BE2C (cell line): ENCODE results near the gene PARVA.
A peak's percentile ranks its signal among the peaks of the same experiment; 100 is the strongest.
"Not testable (repeated sequence)": the region's sequence is repeated elsewhere in the genome, so short reads cannot be mapped to it uniquely, and the experiment has no call there.

Source experiments
- DNase-seq: peaks from one replicate; pipeline ENCODE4 v3.0.0-alpha.2; 2020
- H3K27me3 ChIP-seq: fragments of 250-450 bp; sonication (Bioruptor Pico); 2 replicates; pipeline ENCODE4 v1.5.1; 2020; ENCODE audit warnings: mild to moderate bottlenecking
- H3K36me3 ChIP-seq: fragments of 250-450 bp; sonication (Bioruptor Pico); 2 replicates; pipeline ENCODE4 v1.5.1; 2020; ENCODE audit warnings: mild to moderate bottlenecking
- H3K4me1 ChIP-seq: fragments of 250-450 bp; sonication (Bioruptor Pico); 2 replicates; pipeline ENCODE4 v1.5.1; 2020
- H3K4me3 ChIP-seq: 2 replicates; pipeline ENCODE4 v1.5.1; 2011; ENCODE audit warnings: low read depth, low read length
- H3K9me3 ChIP-seq: fragments of 250-450 bp; sonication (Bioruptor Pico); 2 replicates; pipeline ENCODE4 v1.5.1; 2020
- CTCF ChIP-seq: IDR thresholded peaks from 2 replicates; pipeline ENCODE4 v1.5.1; 2012; ENCODE audit warnings: mild to moderate bottlenecking, low read depth, low read length

The PARVA gene

GRCh38 chr11:12518606-12519385 lies 141.4 kb downstream of the PARVA start:
- DNase-seq = peak; percentile 37
- H3K4me3 ChIP-seq = no peak overlapping the region
- no peaks in the 10 kb centered on the region for H3K36me3 ChIP-seq
- no peak for TF ChIP-seq CTCF
- H3K4me1 ChIP-seq = peaks cover 18% of the 10 kb centered on the region
- no peaks in the 10 kb centered on the region for H3K27me3 ChIP-seq
- H3K9me3 ChIP-seq = no peaks in the 10 kb centered on the region

- no peak for DNase-seq
- no peaks in the 10 kb centered on the region for H3K36me3 ChIP-seq
- H3K27me3 ChIP-seq = no peaks in the 10 kb centered on the region
Measured at GRCh38 chr11:12520054-12520453, 142.7 kb downstream of the PARVA start.

GRCh38 chr11:12520576-12520975 lies 143.2 kb downstream of the PARVA start:
- H3K4me3 ChIP-seq, H3K27me3 ChIP-seq, DNase-seq, H3K36me3 ChIP-seq, H3K9me3 ChIP-seq: not testable (repeated sequence)
- peaks cover 32% of the 10 kb centered on the region for H3K4me1 ChIP-seq

More at GRCh38 chr11:12520054-12520453, 142.7 kb downstream of the PARVA start:
- peaks cover 31% of the 10 kb centered on the region for H3K4me1 ChIP-seq
- no peaks in the 10 kb centered on the region for H3K9me3 ChIP-seq
- no peak for TF ChIP-seq CTCF
- no peak overlapping the region for H3K4me3 ChIP-seq

- Histone ChIP-seq H3K27me3 (no peaks in the 10 kb centered on the region), H3K4me3 (no peak overlapping the region), H3K9me3 (no peaks in the 10 kb centered on the region), H3K4me1 (peaks cover 30% of the 10 kb centered on the region), H3K36me3 (no peaks in the 10 kb centered on the region)
- DNase-seq = peak; percentile 88
- TF ChIP-seq CTCF = peak; percentile 29; the same call in 1 of the 2 replicates
Measured at GRCh38 chr11:12523180-12523924, 146.0 kb downstream of the PARVA start.

- Histone ChIP-seq H3K4me3 (no peak overlapping the region), H3K4me1 (peaks cover 20% of the 10 kb centered on the region), H3K27me3 (no peaks in the 10 kb centered on the region), H3K36me3 (no peaks in the 10 kb centered on the region), H3K9me3 (no peaks in the 10 kb centered on the region)
- no peak for TF ChIP-seq CTCF
- DNase-seq = no peak
Measured at GRCh38 chr11:12524865-12525264, 147.5 kb downstream of the PARVA start.

- Histone ChIP-seq H3K27me3 (no peaks in the 10 kb centered on the region), H3K4me1 (peaks cover 20% of the 10 kb centered on the region), H3K9me3 (no peaks in the 10 kb centered on the region), H3K36me3 (no peaks in the 10 kb centered on the region), H3K4me3 (no peak overlapping the region)
- TF ChIP-seq CTCF = no peak
- DNase-seq = no peak
Measured at GRCh38 chr11:12525466-12526055, 148.2 kb downstream of the PARVA start.
